ENCODE data around the gene CENATAC.

CENATAC gene

GRCh38 chr11:119044708-119045107 is 46.8 kb downstream of the CENATAC start:
- no peak for TF ChIP-seq CSDC2 (CRISPR knock-in tag; IDR thresholded peaks at IDR 0.05)
- no peak for TF ChIP-seq TCF4 (CRISPR knock-in tag; IDR thresholded peaks at IDR 0.05; ENCODE audit: borderline replicate concordance)
- TF ChIP-seq OSR1 (CRISPR knock-in tag; IDR thresholded peaks at IDR 0.05): no peak
- no peak for TF ChIP-seq RARB (CRISPR knock-in tag; IDR thresholded peaks at IDR 0.05)
- no peak for TF ChIP-seq ZFP3 (CRISPR knock-in tag; IDR thresholded peaks at IDR 0.05)
- TF ChIP-seq, protein P1, sequence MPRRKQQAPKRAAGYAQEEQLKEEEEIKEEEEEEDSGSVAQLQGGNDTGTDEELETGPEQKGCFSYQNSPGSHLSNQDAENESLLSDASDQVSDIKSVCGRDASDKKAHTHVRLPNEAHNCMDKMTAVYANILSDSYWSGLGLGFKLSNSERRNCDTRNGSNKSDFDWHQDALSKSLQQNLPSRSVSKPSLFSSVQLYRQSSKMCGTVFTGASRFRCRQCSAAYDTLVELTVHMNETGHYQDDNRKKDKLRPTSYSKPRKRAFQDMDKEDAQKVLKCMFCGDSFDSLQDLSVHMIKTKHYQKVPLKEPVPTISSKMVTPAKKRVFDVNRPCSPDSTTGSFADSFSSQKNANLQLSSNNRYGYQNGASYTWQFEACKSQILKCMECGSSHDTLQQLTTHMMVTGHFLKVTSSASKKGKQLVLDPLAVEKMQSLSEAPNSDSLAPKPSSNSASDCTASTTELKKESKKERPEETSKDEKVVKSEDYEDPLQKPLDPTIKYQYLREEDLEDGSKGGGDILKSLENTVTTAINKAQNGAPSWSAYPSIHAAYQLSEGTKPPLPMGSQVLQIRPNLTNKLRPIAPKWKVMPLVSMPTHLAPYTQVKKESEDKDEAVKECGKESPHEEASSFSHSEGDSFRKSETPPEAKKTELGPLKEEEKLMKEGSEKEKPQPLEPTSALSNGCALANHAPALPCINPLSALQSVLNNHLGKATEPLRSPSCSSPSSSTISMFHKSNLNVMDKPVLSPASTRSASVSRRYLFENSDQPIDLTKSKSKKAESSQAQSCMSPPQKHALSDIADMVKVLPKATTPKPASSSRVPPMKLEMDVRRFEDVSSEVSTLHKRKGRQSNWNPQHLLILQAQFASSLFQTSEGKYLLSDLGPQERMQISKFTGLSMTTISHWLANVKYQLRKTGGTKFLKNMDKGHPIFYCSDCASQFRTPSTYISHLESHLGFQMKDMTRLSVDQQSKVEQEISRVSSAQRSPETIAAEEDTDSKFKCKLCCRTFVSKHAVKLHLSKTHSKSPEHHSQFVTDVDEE (CRISPR knock-in tag; IDR thresholded peaks at IDR 0.05): no peak
- no peak for TF ChIP-seq TOX (CRISPR knock-in tag; IDR thresholded peaks at IDR 0.05; ENCODE audit: borderline replicate concordance)
- no peak for TF ChIP-seq ZNF8 (CRISPR knock-in tag; IDR thresholded peaks at IDR 0.05)
- no peak for TF ChIP-seq POU6F1 (CRISPR knock-in tag; IDR thresholded peaks at IDR 0.05; ENCODE audit: borderline replicate concordance, low read depth)
- TF ChIP-seq CREB5 (CRISPR knock-in tag; IDR thresholded peaks at IDR 0.05; ENCODE audit: low read depth): no peak
- TF ChIP-seq, protein P2, sequence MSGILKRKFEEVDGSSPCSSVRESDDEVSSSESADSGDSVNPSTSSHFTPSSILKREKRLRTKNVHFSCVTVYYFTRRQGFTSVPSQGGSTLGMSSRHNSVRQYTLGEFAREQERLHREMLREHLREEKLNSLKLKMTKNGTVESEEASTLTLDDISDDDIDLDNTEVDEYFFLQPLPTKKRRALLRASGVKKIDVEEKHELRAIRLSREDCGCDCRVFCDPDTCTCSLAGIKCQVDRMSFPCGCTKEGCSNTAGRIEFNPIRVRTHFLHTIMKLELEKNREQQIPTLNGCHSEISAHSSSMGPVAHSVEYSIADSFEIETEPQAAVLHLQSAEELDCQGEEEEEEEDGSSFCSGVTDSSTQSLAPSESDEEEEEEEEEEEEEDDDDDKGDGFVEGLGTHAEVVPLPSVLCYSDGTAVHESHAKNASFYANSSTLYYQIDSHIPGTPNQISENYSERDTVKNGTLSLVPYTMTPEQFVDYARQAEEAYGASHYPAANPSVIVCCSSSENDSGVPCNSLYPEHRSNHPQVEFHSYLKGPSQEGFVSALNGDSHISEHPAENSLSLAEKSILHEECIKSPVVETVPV (CRISPR knock-in tag; IDR thresholded peaks at IDR 0.05): no peak
- no peak for TF ChIP-seq ZC3H10 (CRISPR knock-in tag; IDR thresholded peaks at IDR 0.05)
- no peak for TF ChIP-seq ZFP30 (CRISPR knock-in tag; IDR thresholded peaks at IDR 0.05)
- ATAC-seq: peak; percentile 29; the same call in 1 of the 3 replicates

GRCh38 chr11:119046489-119046888 is 48.6 kb downstream of the CENATAC start:
- TF ChIP-seq, protein P1 (CRISPR knock-in tag; IDR thresholded peaks at IDR 0.05): no peak
- no peak for TF ChIP-seq ISL1 (CRISPR knock-in tag; IDR thresholded peaks at IDR 0.05)
- TF ChIP-seq OSR1 (CRISPR knock-in tag; IDR thresholded peaks at IDR 0.05): no peak
- no peak for TF ChIP-seq BACH2 (CRISPR knock-in tag; IDR thresholded peaks at IDR 0.05; ENCODE audit: borderline replicate concordance)
- TF ChIP-seq ZC3H10 (CRISPR knock-in tag; IDR thresholded peaks at IDR 0.05): no peak
- no peak for TF ChIP-seq POU6F1 (CRISPR knock-in tag; IDR thresholded peaks at IDR 0.05; ENCODE audit: borderline replicate concordance, low read depth)
- TF ChIP-seq PATZ1 (CRISPR knock-in tag; IDR thresholded peaks at IDR 0.05; ENCODE audit: borderline replicate concordance): no peak
- no peak for TF ChIP-seq CREB5 (CRISPR knock-in tag; IDR thresholded peaks at IDR 0.05; ENCODE audit: low read depth)
- TF ChIP-seq RARB (CRISPR knock-in tag; IDR thresholded peaks at IDR 0.05): no peak
- TF ChIP-seq PPARA (CRISPR knock-in tag; IDR thresholded peaks at IDR 0.05; ENCODE audit: borderline replicate concordance): no peak
- TF ChIP-seq, protein P2 (CRISPR knock-in tag; IDR thresholded peaks at IDR 0.05): no peak
- TF ChIP-seq ARNTL (CRISPR knock-in tag; IDR thresholded peaks at IDR 0.05; ENCODE audit: borderline replicate concordance, low read depth): no peak
- TF ChIP-seq TOX (CRISPR knock-in tag; IDR thresholded peaks at IDR 0.05; ENCODE audit: borderline replicate concordance): no peak
- no peak for TF ChIP-seq ZNF8 (CRISPR knock-in tag; IDR thresholded peaks at IDR 0.05)
- TF ChIP-seq ZNF70 (CRISPR knock-in tag; IDR thresholded peaks at IDR 0.05): no peak
- no peak for TF ChIP-seq ZFP3 (CRISPR knock-in tag; IDR thresholded peaks at IDR 0.05)
- no peak for TF ChIP-seq CSDC2 (CRISPR knock-in tag; IDR thresholded peaks at IDR 0.05)
- TF ChIP-seq TCF4 (CRISPR knock-in tag; IDR thresholded peaks at IDR 0.05; ENCODE audit: borderline replicate concordance): no peak
- no peak for ATAC-seq

Data from SK-N-SH treated with all-trans-retinoic acid at 6 μM for 48 hours (cell line).